PC-3 (cell line): ENCODE results near the gene DENND5B. TPM values are rescaled to one million over a fixed set of nuclear protein-coding genes. Genes with fewer than 3 reads are reported as not detected.

Source experiments
- ATAC-seq: fragments of 200-7000 bp; cut with Tn5 transposase; 2 replicates; pipeline ENCODE4 v1.9.1; 2020; ENCODE audit warnings: mild to moderate bottlenecking, moderate library complexity
- BruUV-seq: library from RNA; stranded (reverse); fragments of 400-500 nt; replicated peaks from 2 replicates; lab custom pipeline; 2021; lab: Mats Ljungman, UMichigan
- CTCF ChIA-PET: fragments of 300-600 bp; sonication (Branson Sonifier 250); formaldehyde crosslinking; loops from one replicate; lab custom pipeline; 2022; ENCODE audit warnings: antibody characterized with exemption; lab: Charles Lee
- POLR2A ChIA-PET: fragments of 300-600 bp; sonication (Branson Sonifier 250); formaldehyde crosslinking; loops from one replicate; lab custom pipeline; 2022; ENCODE audit warnings: antibody characterized with exemption; ENCODE audit not compliant: unreplicated experiment; lab: Charles Lee
- DNase-seq: peaks from one replicate; pipeline ENCODE4 v3.0.0-alpha.2; 2015
- H2AFZ ChIP-seq: fragments of 300-600 bp; sonication (generic); 2 replicates; pipeline ENCODE4 v1.6.0; 2016; ENCODE audit warnings: antibody characterized with exemption, low read length
- H3F3A ChIP-seq: fragments of 300-600 bp; sonication (generic); one replicate; pipeline ENCODE4 v1.6.0; 2017; ENCODE audit warnings: antibody characterized with exemption, low read length, control low read depth, mild to moderate bottlenecking; ENCODE audit not compliant: unreplicated experiment
- H3K27ac ChIP-seq: fragments of 300-600 bp; sonication (generic); 2 replicates; pipeline ENCODE4 v1.5.1; 2016; ENCODE audit warnings: mild to moderate bottlenecking, low read length
- H3K27me3 ChIP-seq: fragments of 300-600 bp; sonication (generic); 2 replicates; pipeline ENCODE4 v1.6.1; 2016; ENCODE audit warnings: low read length, mixed read lengths
- H3K36me3 ChIP-seq: fragments of 300-600 bp; sonication (generic); 2 replicates; pipeline ENCODE4 v1.6.1; 2016; ENCODE audit warnings: low read depth, mixed run types, low read length, mixed read lengths
- H3K4me1 ChIP-seq: fragments of 300-600 bp; sonication (generic); 2 replicates; pipeline ENCODE4 v1.5.1; 2016; ENCODE audit warnings: low read length; ENCODE audit not compliant: insufficient read depth
- H3K4me2 ChIP-seq: fragments of 300-600 bp; sonication (generic); 2 replicates; pipeline ENCODE4 v1.6.0; 2016; ENCODE audit warnings: low read length
- H3K4me3 ChIP-seq: fragments of 300-600 bp; sonication (generic); 2 replicates; pipeline ENCODE4 v1.5.1; 2016; ENCODE audit warnings: mild to moderate bottlenecking, low read length, mixed read lengths
- H3K79me2 ChIP-seq: fragments of 300-600 bp; sonication (generic); 2 replicates; pipeline ENCODE4 v1.6.1; 2017; ENCODE audit warnings: low read length, mixed read lengths
- H3K9ac ChIP-seq: fragments of 300-600 bp; sonication (generic); 2 replicates; pipeline ENCODE4 v1.6.0; 2016; ENCODE audit warnings: mild to moderate bottlenecking, low read length
- H3K9me2 ChIP-seq: fragments of 300-600 bp; sonication (generic); replicated peaks from 2 replicates; pipeline ENCODE4 v1.6.1; 2016; ENCODE audit warnings: mixed run types, low read length, mixed read lengths
- H3K9me3 ChIP-seq: fragments of 300-600 bp; sonication (generic); 2 replicates; pipeline ENCODE4 v1.6.1; 2016; ENCODE audit warnings: low read length, mixed read lengths
- H4K20me1 ChIP-seq: fragments of 300-600 bp; sonication (generic); 2 replicates; pipeline ENCODE4 v1.6.1; 2016; ENCODE audit warnings: low read length, mixed read lengths
- EZH2 ChIP-seq: fragments of 300-600 bp; sonication (generic); IDR thresholded peaks from one replicate; pipeline ENCODE4 v1.6.1; 2017; ENCODE audit warnings: antibody characterized with exemption, mild to moderate bottlenecking, low read length; ENCODE audit not compliant: unreplicated experiment
- EZH2phosphoT487 ChIP-seq: fragments of 300-600 bp; sonication (generic); IDR thresholded peaks from 2 replicates; pipeline ENCODE4 v1.6.1; 2018; ENCODE audit warnings: mild to moderate bottlenecking, antibody characterized with exemption, low read length, borderline replicate concordance
- intact Hi-C: fragments of 100-400 bp; cut with micrococcal nuclease; formaldehyde crosslinking; loops from 2 replicates; pipeline ENCODE4 v1.9.0; 2023
- total RNA-seq: library from RNA; depleted of rRNA; stranded (reverse); fragments of >200 nt; gene quantifications from 2 replicates; pipeline ENCODE4 v1.2.3, GENCODE V29; 2014
- TF ChIP-seq, protein P1 (sequence below): fragments of 300-600 bp; sonication (generic); conservative IDR thresholded peaks from 2 replicates; pipeline ENCODE4 v1.5.1; 2017; ENCODE audit warnings: antibody characterized with exemption, low read depth, mild to moderate bottlenecking, low read length

DENND5B gene
- total RNA-seq, 1 experiment from 2014 or later: 4.2 TPM

DNA sequence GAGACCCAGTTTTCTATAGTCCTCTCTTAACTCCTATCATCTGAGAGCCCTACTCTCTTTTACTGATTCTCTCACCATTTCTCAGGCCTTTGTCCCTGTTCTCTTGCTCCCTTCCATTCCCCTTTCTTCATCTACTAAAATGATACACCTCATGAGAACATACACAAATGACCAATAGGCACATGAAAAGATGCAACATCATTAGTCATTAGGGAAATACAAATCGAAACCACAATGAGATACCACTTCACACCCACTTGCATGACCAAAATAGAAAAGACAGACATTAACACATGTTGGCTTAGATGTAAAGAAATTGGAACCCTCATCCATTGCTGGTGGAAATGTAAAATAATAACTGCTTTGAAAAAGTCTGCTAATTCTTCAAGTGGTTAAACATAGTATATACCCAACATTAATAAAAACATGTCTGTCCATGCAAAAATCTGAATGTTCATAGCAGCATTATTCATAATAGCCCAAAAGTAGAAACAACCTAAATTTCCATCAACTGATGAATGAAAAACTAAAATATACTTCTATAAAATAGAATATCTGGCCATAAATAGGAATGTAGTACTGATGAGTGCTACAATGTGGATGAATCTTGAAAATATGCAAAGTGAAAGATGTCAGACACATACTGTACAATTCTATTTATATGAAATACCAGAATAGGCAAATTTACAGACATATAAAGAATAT, 66.0 kb downstream of the DENND5B start:
- H2AFZ ChIP-seq: no peak overlapping the region
- peak overlapping the region; percentile 8; the same call in 1 of the 2 replicates for H3K9ac ChIP-seq
- BruUV-seq: no TSS peak
- H3K4me2 ChIP-seq: 0 out of 2 replicates have a peak overlapping the region, but pooled peaks have one; percentile 32
- no peaks in the 10 kb centered on the region for H3K36me3 ChIP-seq
- ATAC-seq: peak; percentile 33; the same call in 1 of the 2 replicates
- peaks cover 44% of the 10 kb centered on the region for H3K4me1 ChIP-seq
- ChIA-PET CTCF (no interaction called here), POLR2A (no interaction called here)
- 0 out of 2 replicates have a peak, but pooled peaks cover 8% of the 10 kb centered on the region for H3K79me2 ChIP-seq
- H3F3A ChIP-seq: no peaks in the 10 kb centered on the region
- no peaks in the 10 kb centered on the region for H3K9me2 ChIP-seq
- H4K20me1 ChIP-seq: no peaks in the 10 kb centered on the region
- no peaks in the 10 kb centered on the region for H3K27me3 ChIP-seq
- peak; percentile 34 for DNase-seq
- H3K9me3 ChIP-seq: no peaks in the 10 kb centered on the region
- intact Hi-C loops: loop anchor here (5.0 kb wide), 1 partner anchor 62 kb away; no protein-coding TSS in a partner anchor
- H3K4me3 ChIP-seq: no peak overlapping the region
- TF ChIP-seq, protein P1, sequence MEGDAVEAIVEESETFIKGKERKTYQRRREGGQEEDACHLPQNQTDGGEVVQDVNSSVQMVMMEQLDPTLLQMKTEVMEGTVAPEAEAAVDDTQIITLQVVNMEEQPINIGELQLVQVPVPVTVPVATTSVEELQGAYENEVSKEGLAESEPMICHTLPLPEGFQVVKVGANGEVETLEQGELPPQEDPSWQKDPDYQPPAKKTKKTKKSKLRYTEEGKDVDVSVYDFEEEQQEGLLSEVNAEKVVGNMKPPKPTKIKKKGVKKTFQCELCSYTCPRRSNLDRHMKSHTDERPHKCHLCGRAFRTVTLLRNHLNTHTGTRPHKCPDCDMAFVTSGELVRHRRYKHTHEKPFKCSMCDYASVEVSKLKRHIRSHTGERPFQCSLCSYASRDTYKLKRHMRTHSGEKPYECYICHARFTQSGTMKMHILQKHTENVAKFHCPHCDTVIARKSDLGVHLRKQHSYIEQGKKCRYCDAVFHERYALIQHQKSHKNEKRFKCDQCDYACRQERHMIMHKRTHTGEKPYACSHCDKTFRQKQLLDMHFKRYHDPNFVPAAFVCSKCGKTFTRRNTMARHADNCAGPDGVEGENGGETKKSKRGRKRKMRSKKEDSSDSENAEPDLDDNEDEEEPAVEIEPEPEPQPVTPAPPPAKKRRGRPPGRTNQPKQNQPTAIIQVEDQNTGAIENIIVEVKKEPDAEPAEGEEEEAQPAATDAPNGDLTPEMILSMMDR: no peak
- TF ChIP-seq EZH2 (no peak), EZH2phosphoT487 (no peak)
- peak overlapping the region; percentile 39; the same call in 1 of the 2 replicates for H3K27ac ChIP-seq

DNA sequence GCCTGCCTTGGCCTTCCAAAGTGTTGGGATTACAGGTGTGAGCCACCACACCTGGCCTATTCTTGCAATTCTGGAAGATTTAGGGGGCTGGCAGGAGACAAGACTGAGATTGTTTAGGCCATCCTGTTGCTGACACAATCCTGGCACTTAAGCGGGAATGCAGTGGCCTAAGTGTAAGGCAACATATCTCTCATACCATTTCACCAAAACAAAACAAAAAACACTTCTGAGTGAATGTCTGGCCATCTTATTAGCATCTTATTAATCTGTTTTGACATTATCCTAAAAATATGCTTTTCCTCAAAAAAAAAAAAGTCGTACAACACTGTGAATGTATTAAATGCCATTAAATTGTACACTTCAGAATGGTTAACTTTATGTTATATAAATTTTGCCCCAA, 67.6 kb downstream of the DENND5B start:
- H3K4me1 ChIP-seq: peaks cover 57% of the 10 kb centered on the region
- ChIA-PET CTCF (no interaction called here), POLR2A (no interaction called here)
- intact Hi-C loops: no loop called here
- H3K27me3 ChIP-seq: no peaks in the 10 kb centered on the region
- H3F3A ChIP-seq: peaks cover 6% of the 10 kb centered on the region
- H3K27ac ChIP-seq: no peak overlapping the region
- H3K4me3 ChIP-seq: no peak overlapping the region
- no peak for TF ChIP-seq EZH2
- no peak for TF ChIP-seq EZH2phosphoT487
- no peaks in the 10 kb centered on the region for H3K36me3 ChIP-seq
- H2AFZ ChIP-seq: no peak overlapping the region
- H4K20me1 ChIP-seq: no peaks in the 10 kb centered on the region
- DNase-seq (no peak), ATAC-seq (no peak)
- H3K9ac ChIP-seq: no peak overlapping the region
- H3K4me2 ChIP-seq: no peak overlapping the region
- no peaks in the 10 kb centered on the region for H3K9me3 ChIP-seq
- H3K9me2 ChIP-seq: no peaks in the 10 kb centered on the region
- 0 out of 2 replicates have a peak, but pooled peaks cover 8% of the 10 kb centered on the region for H3K79me2 ChIP-seq
- no TSS peak for BruUV-seq

DNA sequence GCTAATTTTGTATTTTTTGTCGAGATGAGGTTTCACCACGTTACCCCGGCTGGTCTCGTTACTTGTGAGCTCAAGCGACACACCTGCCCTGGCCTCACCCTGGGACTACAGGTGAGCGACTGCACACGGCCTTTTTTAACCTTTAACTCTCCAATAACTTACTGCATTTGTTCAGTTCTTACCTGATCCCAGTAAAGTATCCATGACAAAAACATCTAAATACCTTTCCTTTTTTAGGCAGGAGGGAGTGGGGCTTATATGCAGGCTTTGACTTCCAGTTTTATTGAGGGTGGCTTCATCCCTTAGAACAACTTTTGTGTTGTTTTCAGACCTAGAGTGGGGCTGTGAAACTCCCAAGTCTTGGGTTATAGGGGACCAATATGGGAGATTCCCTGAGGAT, 68.3 kb downstream of the DENND5B start:
- H3K27me3 ChIP-seq: no peaks in the 10 kb centered on the region
- H3K4me3 ChIP-seq: no peak overlapping the region
- peaks cover 6% of the 10 kb centered on the region for H3F3A ChIP-seq
- no peak for TF ChIP-seq EZH2phosphoT487
- TF ChIP-seq, protein P1: no peak
- TF ChIP-seq EZH2: no peak
- ChIA-PET POLR2A (interaction anchor here (0.6 kb wide), 1 partner anchor 101 kb away, joined by 4 read pairs; no protein-coding TSS in a partner anchor), CTCF (no interaction called here)
- H3K27ac ChIP-seq: no peak overlapping the region
- 0 out of 2 replicates have a peak, but pooled peaks cover 8% of the 10 kb centered on the region for H3K79me2 ChIP-seq
- H3K9me2 ChIP-seq: no peaks in the 10 kb centered on the region
- H3K9me3 ChIP-seq: no peaks in the 10 kb centered on the region
- intact Hi-C loops: no loop called here
- no peak overlapping the region for H3K9ac ChIP-seq
- H3K4me2 ChIP-seq: no peak overlapping the region
- peaks cover 64% of the 10 kb centered on the region for H3K4me1 ChIP-seq
- no peaks in the 10 kb centered on the region for H4K20me1 ChIP-seq
- no peaks in the 10 kb centered on the region for H3K36me3 ChIP-seq
- no peak overlapping the region for H2AFZ ChIP-seq
- BruUV-seq: no TSS peak
- DNase-seq (no peak), ATAC-seq (no peak)
